Measurements from ENCODE around the gene RHO.
"Not testable (repeated sequence)": the region's sequence is repeated elsewhere in the genome, so short reads cannot be mapped to it uniquely, and the experiment has no call there.

RHO gene

GRCh38 chr3:129491794-129492193, 36.6 kb upstream of the RHO start:
- Histone ChIP-seq H3K9me2 (ENCODE audit: low read depth, low read length) (no peaks in the 10 kb centered on the region), H3K36me3 (ENCODE audit: insufficient read depth, low read length) (no peaks in the 10 kb centered on the region), H3K9ac (ENCODE audit: low read length) (no peak overlapping the region), H3K27me3 (ENCODE audit: insufficient read depth, low read length) (no peaks in the 10 kb centered on the region), H4K20me1 (ENCODE audit: insufficient read depth, low read length) (no peaks in the 10 kb centered on the region), H3K27ac (ENCODE audit: low read depth, low read length, poor library complexity, severe bottlenecking) (no peak overlapping the region), H3K4me3 (ENCODE audit: low read depth, low read length, poor library complexity, severe bottlenecking) (no peak overlapping the region), H3F3A (ENCODE audit: insufficient read depth, low read length) (no peaks in the 10 kb centered on the region), H3K9me3 (ENCODE audit: low read length) (no peaks in the 10 kb centered on the region), H3K79me2 (ENCODE audit: insufficient read depth, low read length) (no peaks in the 10 kb centered on the region), H2AFZ (ENCODE audit: low read length) (no peak overlapping the region), H3K4me2 (ENCODE audit: low read length) (no peak overlapping the region), H3K4me1 (ENCODE audit: insufficient read depth, low read length, severe bottlenecking) (no peaks in the 10 kb centered on the region)
- TF ChIP-seq EZH2 (IDR thresholded peaks at IDR 0.05; ENCODE audit: borderline replicate concordance, low read length) (no peak), CTCF (IDR thresholded peaks at IDR 0.05; ENCODE audit: low read length) (no peak)

- H3K27me3 ChIP-seq (ENCODE audit: insufficient read depth, low read length): no peaks in the 10 kb centered on the region
- no peaks in the 10 kb centered on the region for H3K36me3 ChIP-seq (ENCODE audit: insufficient read depth, low read length)
- H4K20me1 ChIP-seq (ENCODE audit: insufficient read depth, low read length): no peaks in the 10 kb centered on the region
- H3K4me2 ChIP-seq (ENCODE audit: low read length): no peak overlapping the region
- H2AFZ ChIP-seq (ENCODE audit: low read length): no peak overlapping the region
- H3K9me2 ChIP-seq (ENCODE audit: low read depth, low read length): no peaks in the 10 kb centered on the region
- H3K4me3 ChIP-seq (ENCODE audit: low read depth, low read length, poor library complexity, severe bottlenecking): no peak overlapping the region
- TF ChIP-seq EZH2 (IDR thresholded peaks at IDR 0.05; ENCODE audit: borderline replicate concordance, low read length): no peak
- TF ChIP-seq CTCF (IDR thresholded peaks at IDR 0.05; ENCODE audit: low read length): no peak
- no peaks in the 10 kb centered on the region for H3F3A ChIP-seq (ENCODE audit: insufficient read depth, low read length)
- no peaks in the 10 kb centered on the region for H3K9me3 ChIP-seq (ENCODE audit: low read length)
- no peak overlapping the region for H3K9ac ChIP-seq (ENCODE audit: low read length)
- H3K27ac ChIP-seq (ENCODE audit: low read depth, low read length, poor library complexity, severe bottlenecking): no peak overlapping the region
- no peaks in the 10 kb centered on the region for H3K79me2 ChIP-seq (ENCODE audit: insufficient read depth, low read length)
- H3K4me1 ChIP-seq (ENCODE audit: insufficient read depth, low read length, severe bottlenecking): no peaks in the 10 kb centered on the region
These were observed 35.7 kb upstream of the RHO start for GRCh38 chr3:129492691-129493090.

- no peaks in the 10 kb centered on the region for H3K4me1 ChIP-seq (ENCODE audit: insufficient read depth, low read length, severe bottlenecking)
These were observed 35.2 kb upstream of the RHO start for GRCh38 chr3:129493206-129493605.

GRCh38 chr3:129494499-129494898, 33.9 kb upstream of the RHO start:
- H3K9ac ChIP-seq (ENCODE audit: low read length); H3F3A ChIP-seq (ENCODE audit: insufficient read depth, low read length); H3K4me3 ChIP-seq (ENCODE audit: low read depth, low read length, poor library complexity, severe bottlenecking); H3K9me2 ChIP-seq (ENCODE audit: low read depth, low read length); H3K79me2 ChIP-seq (ENCODE audit: insufficient read depth, low read length); H3K4me1 ChIP-seq (ENCODE audit: insufficient read depth, low read length, severe bottlenecking); H4K20me1 ChIP-seq (ENCODE audit: insufficient read depth, low read length); H2AFZ ChIP-seq (ENCODE audit: low read length); H3K36me3 ChIP-seq (ENCODE audit: insufficient read depth, low read length); H3K4me2 ChIP-seq (ENCODE audit: low read length); H3K27ac ChIP-seq (ENCODE audit: low read depth, low read length, poor library complexity, severe bottlenecking); H3K27me3 ChIP-seq (ENCODE audit: insufficient read depth, low read length); H3K9me3 ChIP-seq (ENCODE audit: low read length): not testable (repeated sequence)

More at GRCh38 chr3:129493206-129493605, 35.2 kb upstream of the RHO start:
- H3F3A ChIP-seq (ENCODE audit: insufficient read depth, low read length): no peaks in the 10 kb centered on the region
- H3K36me3 ChIP-seq (ENCODE audit: insufficient read depth, low read length): no peaks in the 10 kb centered on the region
- H3K4me3 ChIP-seq (ENCODE audit: low read depth, low read length, poor library complexity, severe bottlenecking): no peak overlapping the region
- H2AFZ ChIP-seq (ENCODE audit: low read length): no peak overlapping the region
- no peaks in the 10 kb centered on the region for H3K79me2 ChIP-seq (ENCODE audit: insufficient read depth, low read length)
- H3K9me2 ChIP-seq (ENCODE audit: low read depth, low read length): no peaks in the 10 kb centered on the region
- no peaks in the 10 kb centered on the region for H3K27me3 ChIP-seq (ENCODE audit: insufficient read depth, low read length)
- no peak overlapping the region for H3K27ac ChIP-seq (ENCODE audit: low read depth, low read length, poor library complexity, severe bottlenecking)
- TF ChIP-seq EZH2 (IDR thresholded peaks at IDR 0.05; ENCODE audit: borderline replicate concordance, low read length) (no peak), CTCF (IDR thresholded peaks at IDR 0.05; ENCODE audit: low read length) (no peak)
- no peaks in the 10 kb centered on the region for H3K9me3 ChIP-seq (ENCODE audit: low read length)
- no peaks in the 10 kb centered on the region for H4K20me1 ChIP-seq (ENCODE audit: insufficient read depth, low read length)
- H3K9ac ChIP-seq (ENCODE audit: low read length): no peak overlapping the region
- no peak overlapping the region for H3K4me2 ChIP-seq (ENCODE audit: low read length)

- not testable (repeated sequence) for H3K4me2 ChIP-seq (ENCODE audit: low read length); H3K4me1 ChIP-seq (ENCODE audit: insufficient read depth, low read length, severe bottlenecking); H3K36me3 ChIP-seq (ENCODE audit: insufficient read depth, low read length); H3K9me3 ChIP-seq (ENCODE audit: low read length); H2AFZ ChIP-seq (ENCODE audit: low read length); H3K79me2 ChIP-seq (ENCODE audit: insufficient read depth, low read length); H3K27ac ChIP-seq (ENCODE audit: low read depth, low read length, poor library complexity, severe bottlenecking); H3K9ac ChIP-seq (ENCODE audit: low read length); H3K9me2 ChIP-seq (ENCODE audit: low read depth, low read length); H3K4me3 ChIP-seq (ENCODE audit: low read depth, low read length, poor library complexity, severe bottlenecking); H3F3A ChIP-seq (ENCODE audit: insufficient read depth, low read length); H4K20me1 ChIP-seq (ENCODE audit: insufficient read depth, low read length); H3K27me3 ChIP-seq (ENCODE audit: insufficient read depth, low read length)
These were observed 33.3 kb upstream of the RHO start for GRCh38 chr3:129495006-129495639.
